NT2/D1 (cell line): ENCODE data around the gene IGSF22.

Experiments used
- YY1 ChIP-seq: IDR thresholded peaks from 2 replicates; pipeline ENCODE4 v1.6.1; 2011; ENCODE audit not compliant: insufficient read length, insufficient read depth
- ZNF274 ChIP-seq: IDR thresholded peaks from 2 replicates; pipeline ENCODE4 v1.6.1; 2011; ENCODE audit warnings: mild to moderate bottlenecking, low read depth, low read length

GRCh38 chr11:18770479-18771125, 44.6 kb upstream of the IGSF22 start:
- TF ChIP-seq ZNF274 (no peak), YY1 (no peak)
